Chondrocyte (in vitro differentiated cells): ENCODE measurements around the gene OR8G5. TPM values are rescaled to one million over a fixed set of nuclear protein-coding genes. Genes with fewer than 3 reads are reported as not detected.

ENCODE experiments used
- DNase-seq: peaks from one replicate; pipeline ENCODE4 v3.0.0; 2021; ENCODE audit warnings: mixed read lengths, low spot score
- H3K27ac Mint-ChIP-seq: one replicate; pipeline ENCODE4 v1.8.0; 2021; ENCODE audit warnings: mild to moderate bottlenecking, moderate library complexity, mixed read lengths; ENCODE audit not compliant: unreplicated experiment
- H3K27me3 Mint-ChIP-seq: 2 replicates; pipeline ENCODE4 v1.8.0; 2021; ENCODE audit warnings: low read depth, mixed read lengths
- H3K36me3 Mint-ChIP-seq: 2 replicates; pipeline ENCODE4 v1.8.0; 2021; ENCODE audit warnings: low read depth, mixed read lengths
- H3K4me1 Mint-ChIP-seq: 2 replicates; pipeline ENCODE4 v1.8.0; 2021; ENCODE audit warnings: low read depth, mild to moderate bottlenecking, mixed read lengths
- H3K4me3 Mint-ChIP-seq: one replicate; pipeline ENCODE4 v1.8.0; 2021; ENCODE audit warnings: mild to moderate bottlenecking, moderate library complexity, mixed read lengths; ENCODE audit not compliant: unreplicated experiment
- H3K9me3 Mint-ChIP-seq: 2 replicates; pipeline ENCODE4 v1.8.0; 2021; ENCODE audit warnings: low read depth, mixed read lengths
- CTCF ChIP-seq: fragments of 200-600 bp; sonication (generic); IDR thresholded peaks from 2 replicates; pipeline ENCODE4 v1.5.0; 2021; ENCODE audit warnings: antibody characterized with exemption, mild to moderate bottlenecking, moderate library complexity
- total RNA-seq: library from RNA; stranded (reverse); gene quantifications from 3 replicates; pipeline ENCODE4 v1.2.1, GENCODE V29; 2021

Gene OR8G5
- total RNA-seq, 1 donor from 2014 or later: 0.20 TPM

- no peak overlapping the region for H3K27ac Mint-ChIP-seq
- no peak for DNase-seq
- H3K4me1 Mint-ChIP-seq: no peaks in the 10 kb centered on the region
- no peak overlapping the region for H3K4me3 Mint-ChIP-seq
- H3K9me3 Mint-ChIP-seq: no peaks in the 10 kb centered on the region
- H3K36me3 Mint-ChIP-seq: no peaks in the 10 kb centered on the region
- TF ChIP-seq CTCF: no peak
- peaks cover 17% of the 10 kb centered on the region for H3K27me3 Mint-ChIP-seq
These were observed 54.5 kb downstream of the OR8G5 start for GRCh38 chr11:124310721-124311120.

- H3K36me3 Mint-ChIP-seq: no peaks in the 10 kb centered on the region
- DNase-seq: no peak
- no peak overlapping the region for H3K4me3 Mint-ChIP-seq
- TF ChIP-seq CTCF: no peak
- no peak overlapping the region for H3K27ac Mint-ChIP-seq
- H3K9me3 Mint-ChIP-seq: no peaks in the 10 kb centered on the region
- no peaks in the 10 kb centered on the region for H3K4me1 Mint-ChIP-seq
- H3K27me3 Mint-ChIP-seq: peaks cover 17% of the 10 kb centered on the region
These were observed 55.1 kb downstream of the OR8G5 start for GRCh38 chr11:124311269-124311668.

DNA sequence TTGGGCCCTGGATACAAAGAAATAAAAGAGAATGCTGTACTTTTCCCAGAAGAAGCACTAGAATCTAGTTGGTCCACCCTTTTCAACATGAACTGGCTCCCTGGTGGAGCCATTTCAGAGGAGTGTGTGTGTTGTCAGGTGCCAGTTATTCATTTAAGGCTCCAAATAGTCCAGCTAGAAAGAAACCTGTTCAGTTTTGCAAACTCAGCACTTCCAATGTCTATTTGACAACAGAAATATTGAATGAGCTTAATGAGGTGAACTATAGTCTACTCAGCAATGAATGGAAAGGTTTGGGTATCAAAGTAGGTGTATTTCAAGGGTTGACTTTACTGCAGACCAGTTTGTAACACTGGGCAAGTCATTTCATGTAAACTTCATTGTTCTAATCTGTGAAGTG, 55.5 kb downstream of the OR8G5 start:
- Mint-ChIP-seq H3K4me3 (no peak overlapping the region), H3K27ac (no peak overlapping the region), H3K4me1 (no peaks in the 10 kb centered on the region), H3K36me3 (no peaks in the 10 kb centered on the region), H3K9me3 (no peaks in the 10 kb centered on the region), H3K27me3 (peaks cover 17% of the 10 kb centered on the region)
- no peak for TF ChIP-seq CTCF
- no peak for DNase-seq

GRCh38 chr11:124313131-124313530, 57.0 kb downstream of the OR8G5 start:
- H3K4me1 Mint-ChIP-seq: no peaks in the 10 kb centered on the region
- H3K27me3 Mint-ChIP-seq: peaks cover 20% of the 10 kb centered on the region
- no peaks in the 10 kb centered on the region for H3K9me3 Mint-ChIP-seq
- no peak for DNase-seq
- no peak overlapping the region for H3K27ac Mint-ChIP-seq
- no peak for TF ChIP-seq CTCF
- H3K4me3 Mint-ChIP-seq: no peak overlapping the region
- no peaks in the 10 kb centered on the region for H3K36me3 Mint-ChIP-seq

GRCh38 chr11:124313849-124314248, 57.7 kb downstream of the OR8G5 start, which contains the start of gene OR8D1:
Gene OR8D1, minus strand, starts transcription at chr11:124313949. Its CDS starts 3,183 bp downstream, at chr11:124310766.
- Mint-ChIP-seq H3K36me3 (no peaks in the 10 kb centered on the region), H3K9me3 (no peaks in the 10 kb centered on the region), H3K27ac (no peak within 1 kb of the TSS), H3K27me3 (peaks cover 15% of the 10 kb centered on the region), H3K4me1 (no peaks in the 10 kb centered on the region), H3K4me3 (no peak within 1 kb of the TSS)
- TF ChIP-seq CTCF: no peak
- DNase-seq: no peak
